Skin of body (tissue), 2 donors: Measurements from ENCODE around the gene SSUH2. TPM values are rescaled to one million over a fixed set of nuclear protein-coding genes. Genes with fewer than 3 reads are reported as not detected.
A peak's percentile ranks its signal among the peaks of the same experiment; 100 is the strongest.

ENCODE experiments used
- DNase-seq: peaks from one replicate; lab custom pipeline; 2025; lab: John Stamatoyannopoulos, UW
- total RNA-seq: library from RNA; depleted of rRNA; stranded (reverse); fragments of >200 nt; gene quantifications from one replicate; pipeline ENCODE4 v1.2.3, GENCODE V29; 2014

SSUH2 gene
- total RNA-seq, 1 donor from 2014 or later = 0.39 TPM

- no peak for DNase-seq
Observed at GRCh38 chr3:8617921-8618320, 26.7 kb downstream of the SSUH2 start.

- DNase-seq = no peak
Observed at GRCh38 chr3:8610951-8611350, 33.6 kb downstream of the SSUH2 start.

- no peak for DNase-seq
Observed at GRCh38 chr3:8608791-8609467, 35.7 kb downstream of the SSUH2 start.

GRCh38 chr3:8608041-8608790 is 36.4 kb downstream of the SSUH2 start:
- no peak for DNase-seq

- DNase-seq = peak; percentile 48
Observed at GRCh38 chr3:8607234-8608040, 37.2 kb downstream of the SSUH2 start.

GRCh38 chr3:8606701-8607231 is 37.8 kb downstream of the SSUH2 start:
- DNase-seq = peak; percentile 61

GRCh38 chr3:8604988-8605387 is 39.6 kb downstream of the SSUH2 start:
- DNase-seq = no peak

GRCh38 chr3:8604006-8604405 is 40.6 kb downstream of the SSUH2 start:
- no peak for DNase-seq

- no peak for DNase-seq
Observed at GRCh38 chr3:8603115-8603710, 41.4 kb downstream of the SSUH2 start.

- no peak for DNase-seq
Observed at GRCh38 chr3:8600457-8600856, 44.1 kb downstream of the SSUH2 start.

- DNase-seq = no peak
Observed at GRCh38 chr3:8599146-8599545, 45.5 kb downstream of the SSUH2 start.

- DNase-seq = no peak
Observed at GRCh38 chr3:8597219-8597853, 47.3 kb downstream of the SSUH2 start.

GRCh38 chr3:8596321-8597218 is 48.0 kb downstream of the SSUH2 start:
- no peak for DNase-seq

GRCh38 chr3:8595695-8596115 is 48.9 kb downstream of the SSUH2 start:
- DNase-seq = peak; percentile 25

GRCh38 chr3:8595252-8595651 is 49.3 kb downstream of the SSUH2 start:
- no peak for DNase-seq

GRCh38 chr3:8593021-8593827 is 51.4 kb downstream of the SSUH2 start:
- no peak for DNase-seq

- DNase-seq = no peak
Observed at GRCh38 chr3:8589880-8590556, 54.6 kb downstream of the SSUH2 start.

- DNase-seq = no peak
Observed at GRCh38 chr3:8584661-8585060, 59.9 kb downstream of the SSUH2 start.
